Smooth muscle cell (in vitro differentiated cells): ENCODE results near the gene FBXL3. TPM values are rescaled to one million over a fixed set of nuclear protein-coding genes. Genes with fewer than 3 reads are reported as not detected.

Source experiments
- DNase-seq: peaks from one replicate; lab custom pipeline; 2025; ENCODE audit not compliant: unreplicated experiment; lab: John Stamatoyannopoulos, UW
- H2AFZ ChIP-seq: fragments of 200-600 bp; sonication (generic); 2 replicates; pipeline ENCODE4 v1.6.0; 2016; ENCODE audit warnings: antibody characterized with exemption, low read depth, mild to moderate bottlenecking
- H3F3A ChIP-seq: fragments of 200-600 bp; sonication (generic); 2 replicates; pipeline ENCODE4 v1.6.0; 2017; ENCODE audit warnings: antibody characterized with exemption, low read depth
- H3K27ac ChIP-seq: fragments of 200-600 bp; sonication (generic); 2 replicates; pipeline ENCODE4 v1.5.1; 2016; ENCODE audit warnings: low read depth, mild to moderate bottlenecking
- H3K27me3 ChIP-seq: fragments of 200-600 bp; sonication (generic); 2 replicates; pipeline ENCODE4 v1.6.1; 2016; ENCODE audit warnings: low read depth, mild to moderate bottlenecking
- H3K36me3 ChIP-seq: fragments of 200-600 bp; sonication (generic); 2 replicates; pipeline ENCODE4 v1.5.1; 2016; ENCODE audit warnings: low read depth
- H3K4me1 ChIP-seq: fragments of 200-600 bp; sonication (generic); 2 replicates; pipeline ENCODE4 v1.5.1; 2016; ENCODE audit warnings: low read depth
- H3K4me2 ChIP-seq: fragments of 200-600 bp; sonication (generic); 2 replicates; pipeline ENCODE4 v1.6.0; 2016; ENCODE audit warnings: mild to moderate bottlenecking
- H3K4me3 ChIP-seq: fragments of 200-600 bp; sonication (generic); 2 replicates; pipeline ENCODE4 v1.5.1; 2016; ENCODE audit warnings: mild to moderate bottlenecking
- H3K79me2 ChIP-seq: fragments of 200-600 bp; sonication (generic); 2 replicates; pipeline ENCODE4 v1.6.0; 2016; ENCODE audit warnings: low read depth, mild to moderate bottlenecking
- H3K9ac ChIP-seq: fragments of 200-600 bp; sonication (generic); 2 replicates; pipeline ENCODE4 v1.6.0; 2016; ENCODE audit warnings: low read depth
- H3K9me3 ChIP-seq: fragments of 200-600 bp; sonication (generic); replicated peaks from 2 replicates; pipeline ENCODE4 v1.5.1; 2016; ENCODE audit warnings: low read depth
- H4K20me1 ChIP-seq: fragments of 200-600 bp; sonication (generic); 2 replicates; pipeline ENCODE4 v1.6.0; 2016; ENCODE audit warnings: low read depth
- WGBS: methylation state at CpG from one replicate; pipeline ENCODE4 v1.1.7; 2016; ENCODE audit warnings: low lambda C conversion rate; 5-methylcytosine and 5-hydroxymethylcytosine counted together
- polyA plus RNA-seq: library from polyadenylated mRNA; unstranded; fragments of >200 nt; fragmentation: Nextera tagmentation; extraction: Ambion mirVana; gene quantifications from 2 replicates; pipeline ENCODE4 v1.2.1, GENCODE V29; 2016
- total RNA-seq: library from RNA; depleted of rRNA; stranded (reverse); fragments of >200 nt; gene quantifications from 2 replicates; pipeline ENCODE4 v1.2.3, GENCODE V29; 2014
- TF ChIP-seq, protein P1 (sequence below): fragments of 200-600 bp; sonication (generic); IDR thresholded peaks from 2 replicates; pipeline ENCODE4 v1.5.1; 2017; ENCODE audit warnings: borderline replicate concordance, mild to moderate bottlenecking, antibody characterized with exemption; ENCODE audit not compliant: insufficient read depth, poor library complexity, severe bottlenecking

Gene FBXL3
- total and polyA plus RNA-seq, 2 experiments from 2014 or later, result 25.2 to 54.7 TPM

DNA sequence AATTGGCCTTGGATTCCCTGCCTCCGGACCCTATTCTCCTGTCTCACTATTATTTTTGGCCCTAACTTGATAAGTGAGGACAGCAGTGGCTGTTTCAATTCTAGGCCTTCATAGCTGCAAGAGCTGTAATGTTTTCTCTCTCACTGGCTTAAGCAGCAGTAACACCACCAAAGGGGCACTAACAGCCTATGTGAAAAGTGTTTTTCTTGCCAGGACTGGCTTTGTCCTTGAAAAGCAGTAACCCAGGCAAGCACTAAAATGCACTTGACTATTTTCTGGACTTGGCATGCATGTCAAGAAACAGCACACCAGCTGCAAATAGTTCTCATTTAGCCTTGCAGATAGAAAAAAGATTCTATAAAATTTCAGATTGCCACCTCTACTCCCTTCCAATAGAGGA lies 9.3 kb upstream of the FBXL3 start:
- H3K4me3 ChIP-seq, result no peak overlapping the region
- no peaks in the 10 kb centered on the region for H4K20me1 ChIP-seq
- 100% methylated on average over 1 of the region's 1 CpG for WGBS
- no peaks in the 10 kb centered on the region for H3K36me3 ChIP-seq
- no peak overlapping the region for H3K27ac ChIP-seq
- no peaks in the 10 kb centered on the region for H3K9me3 ChIP-seq
- no peak overlapping the region for H3K9ac ChIP-seq
- H3K4me1 ChIP-seq, result no peaks in the 10 kb centered on the region
- DNase-seq, result no peak
- no peak overlapping the region for H2AFZ ChIP-seq
- no peaks in the 10 kb centered on the region for H3F3A ChIP-seq
- H3K4me2 ChIP-seq, result no peak overlapping the region
- no peaks in the 10 kb centered on the region for H3K79me2 ChIP-seq
- H3K27me3 ChIP-seq, result no peaks in the 10 kb centered on the region
- TF ChIP-seq, protein P1, sequence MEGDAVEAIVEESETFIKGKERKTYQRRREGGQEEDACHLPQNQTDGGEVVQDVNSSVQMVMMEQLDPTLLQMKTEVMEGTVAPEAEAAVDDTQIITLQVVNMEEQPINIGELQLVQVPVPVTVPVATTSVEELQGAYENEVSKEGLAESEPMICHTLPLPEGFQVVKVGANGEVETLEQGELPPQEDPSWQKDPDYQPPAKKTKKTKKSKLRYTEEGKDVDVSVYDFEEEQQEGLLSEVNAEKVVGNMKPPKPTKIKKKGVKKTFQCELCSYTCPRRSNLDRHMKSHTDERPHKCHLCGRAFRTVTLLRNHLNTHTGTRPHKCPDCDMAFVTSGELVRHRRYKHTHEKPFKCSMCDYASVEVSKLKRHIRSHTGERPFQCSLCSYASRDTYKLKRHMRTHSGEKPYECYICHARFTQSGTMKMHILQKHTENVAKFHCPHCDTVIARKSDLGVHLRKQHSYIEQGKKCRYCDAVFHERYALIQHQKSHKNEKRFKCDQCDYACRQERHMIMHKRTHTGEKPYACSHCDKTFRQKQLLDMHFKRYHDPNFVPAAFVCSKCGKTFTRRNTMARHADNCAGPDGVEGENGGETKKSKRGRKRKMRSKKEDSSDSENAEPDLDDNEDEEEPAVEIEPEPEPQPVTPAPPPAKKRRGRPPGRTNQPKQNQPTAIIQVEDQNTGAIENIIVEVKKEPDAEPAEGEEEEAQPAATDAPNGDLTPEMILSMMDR, result no peak

DNA sequence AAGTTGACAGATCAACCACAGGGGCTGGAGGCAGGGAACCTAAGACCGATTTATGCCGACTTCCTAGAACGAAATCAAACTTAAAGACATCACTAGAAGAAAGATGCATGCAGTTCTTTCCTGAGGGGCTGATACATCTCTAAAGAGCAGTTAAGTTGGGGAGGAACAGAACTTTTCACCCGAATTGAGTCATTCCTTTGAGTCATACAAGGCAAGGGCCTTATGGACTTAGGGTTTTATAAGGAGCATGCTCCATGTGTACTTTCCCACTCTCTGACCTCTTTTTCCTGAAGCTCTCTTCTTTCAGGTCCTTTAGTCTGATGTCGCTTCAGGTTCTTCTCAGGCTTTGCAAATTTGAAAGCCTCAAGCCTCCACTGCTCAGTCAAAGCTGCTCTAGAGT lies 7.9 kb upstream of the FBXL3 start:
- no peak for DNase-seq

DNA sequence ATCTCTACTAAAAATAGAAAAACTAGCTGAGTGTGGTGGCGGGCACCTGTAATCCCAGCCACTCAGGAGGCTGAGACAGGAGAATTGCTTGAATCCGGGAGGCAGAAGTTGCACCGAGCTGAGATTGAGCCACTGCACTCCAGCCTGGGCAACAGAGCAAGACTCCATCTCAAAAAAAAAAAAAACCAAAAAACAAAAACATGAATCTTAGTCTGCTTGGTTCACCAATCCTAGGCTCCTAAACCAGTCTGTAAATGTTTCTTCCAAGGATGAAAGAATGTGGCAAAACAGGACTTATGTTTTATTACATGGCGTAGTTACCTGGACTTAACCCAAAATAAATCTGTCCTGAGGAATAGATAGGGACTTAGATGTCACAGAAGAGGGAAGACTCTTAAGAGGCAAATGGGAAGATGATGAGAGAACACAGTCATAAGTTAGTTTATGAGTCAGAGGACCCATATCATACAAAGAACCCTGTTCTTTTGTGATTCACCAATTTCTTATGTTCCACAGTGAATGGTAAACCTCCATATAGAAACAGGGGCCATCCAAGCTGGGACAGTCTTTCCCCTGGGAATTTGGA lies 6.9 kb upstream of the FBXL3 start:
- no peaks in the 10 kb centered on the region for H3F3A ChIP-seq
- no peak overlapping the region for H3K27ac ChIP-seq
- no peak overlapping the region for H3K4me3 ChIP-seq
- no peaks in the 10 kb centered on the region for H3K4me1 ChIP-seq
- WGBS, result 95% methylated on average over 4 of the region's 4 CpGs
- no peak for DNase-seq
- TF ChIP-seq, protein P1, result no peak
- no peaks in the 10 kb centered on the region for H4K20me1 ChIP-seq
- no peaks in the 10 kb centered on the region for H3K79me2 ChIP-seq
- H3K9ac ChIP-seq, result no peak overlapping the region
- no peaks in the 10 kb centered on the region for H3K36me3 ChIP-seq
- H3K27me3 ChIP-seq, result no peaks in the 10 kb centered on the region
- no peaks in the 10 kb centered on the region for H3K9me3 ChIP-seq
- no peak overlapping the region for H2AFZ ChIP-seq
- no peak overlapping the region for H3K4me2 ChIP-seq

More for the DNA sequence above, 7.9 kb upstream of the FBXL3 start:
- Histone ChIP-seq H2AFZ (no peak overlapping the region), H3K27ac (no peak overlapping the region), H4K20me1 (no peaks in the 10 kb centered on the region), H3K9ac (no peak overlapping the region), H3K4me3 (no peak overlapping the region), H3K4me2 (no peak overlapping the region), H3K27me3 (no peaks in the 10 kb centered on the region), H3K36me3 (no peaks in the 10 kb centered on the region), H3K4me1 (no peaks in the 10 kb centered on the region), H3K9me3 (no peaks in the 10 kb centered on the region), H3F3A (no peaks in the 10 kb centered on the region), H3K79me2 (no peaks in the 10 kb centered on the region)
- TF ChIP-seq, protein P1, result no peak
- WGBS, result 88% methylated on average over 5 of the region's 5 CpGs

DNA sequence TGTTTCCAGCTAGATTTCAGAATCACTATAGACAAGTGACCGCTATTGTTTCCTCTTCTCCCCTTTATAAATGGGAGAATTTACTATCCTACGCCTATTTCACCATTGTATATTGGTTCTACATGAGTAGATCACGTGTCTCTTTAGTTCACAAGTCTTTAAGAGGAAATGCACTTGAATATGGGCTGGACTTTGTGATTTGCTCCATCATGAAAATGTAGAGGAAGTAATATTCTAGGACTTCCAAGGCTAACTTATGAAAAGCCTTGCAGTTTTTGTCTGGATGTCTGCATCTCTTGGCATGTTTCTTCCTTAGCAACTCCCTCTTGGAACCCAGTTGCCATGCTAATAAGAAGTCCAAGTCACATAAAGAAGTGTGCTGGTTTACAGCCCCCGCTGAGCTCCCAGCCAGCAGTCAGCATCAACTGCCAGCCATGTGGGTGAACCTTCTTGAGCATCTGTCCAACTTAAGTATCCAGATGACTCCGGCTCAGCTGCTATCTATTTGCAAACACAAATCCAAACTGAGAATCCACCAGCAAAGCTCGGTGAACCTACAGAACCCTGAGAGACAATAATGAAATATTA lies 4.8 kb upstream of the FBXL3 start:
- Histone ChIP-seq H3K4me2 (no peak overlapping the region), H3K27ac (no peak overlapping the region), H3F3A (peaks cover 7% of the 10 kb centered on the region), H3K9me3 (no peaks in the 10 kb centered on the region), H4K20me1 (no peaks in the 10 kb centered on the region), H3K79me2 (peaks cover 2% of the 10 kb centered on the region), H3K36me3 (no peaks in the 10 kb centered on the region), H3K4me3 (no peak overlapping the region), H2AFZ (no peak overlapping the region), H3K9ac (no peak overlapping the region), H3K4me1 (peaks cover 8% of the 10 kb centered on the region), H3K27me3 (no peaks in the 10 kb centered on the region)
- 92% methylated on average over 6 of the region's 6 CpGs for WGBS
- no peak for DNase-seq
- TF ChIP-seq, protein P1, result no peak
